HepG2 (cell line): ENCODE results near the gene KCNK15. TPM values are rescaled to one million over a fixed set of nuclear protein-coding genes. Genes with fewer than 3 reads are reported as not detected.

Source experiments
- ATAC-seq: fragments of 200-7000 bp; cut with Tn5 transposase; 3 replicates; pipeline ENCODE4 v1.9.1; 2020; ENCODE audit warnings: mild to moderate bottlenecking, moderate library complexity
- BruUV-seq: library from RNA; stranded (reverse); fragments of 400-500 nt; replicated peaks from 2 replicates; lab custom pipeline; 2021; lab: Mats Ljungman, UMichigan
- CTCF ChIA-PET: fragments of 300-600 bp; formaldehyde crosslinking; extraction: SDS; loops from one replicate; lab custom pipeline; 2021; ENCODE audit warnings: low total read pairs, inconsistent platforms, low intra/inter-chr PET ratio; lab: Yijun Ruan, JAX
- POLR2A ChIA-PET: fragments of 350-600 bp; sonication (Branson Sonifier 250); formaldehyde crosslinking; loops from one replicate; lab custom pipeline; 2020; ENCODE audit warnings: antibody characterized with exemption, inconsistent platforms; lab: Yijun Ruan, JAX
- DNase-seq: peaks from one replicate; pipeline ENCODE4 v3.0.0-alpha.2; 2015; ENCODE audit warnings: low spot score
- FAIRE-seq: peaks from 3 replicates; lab custom pipeline; 2011; peaks lifted over from hg19 to GRCh38; lab: Jason Lieb, UNC
- H2AFZ ChIP-seq: one replicate; pipeline ENCODE4 v1.6.1; 2011; ENCODE audit warnings: low read length, inconsistent platforms
- H3K27ac ChIP-seq: fragments of 300-600 bp; 3 replicates; pipeline ENCODE4 v1.8.0; 2011; ENCODE audit warnings: mixed run types, mild to moderate bottlenecking, mixed read lengths, low read length, inconsistent platforms; ENCODE audit not compliant: insufficient read depth; ENCODE audit errors: extremely low read length
- H3K27me3 ChIP-seq, 2 experiments: fragments of 200-600 bp in 1 of 2; 2 replicates in 1 of 2; 3 replicates in 1 of 2; pipeline versions ENCODE4 v1.6.0 to v1.8.0; 2011; ENCODE audit warnings: low read length in 2 of 2, mild to moderate bottlenecking in 2 of 2, moderate library complexity in 2 of 2, inconsistent platforms in 1 of 2; ENCODE audit not compliant: insufficient read depth in 2 of 2, control insufficient read depth in 1 of 2
- H3K36me3 ChIP-seq, 2 experiments: fragments of 200-600 bp in 1 of 2; replicated peaks in 1 of 2; 2 replicates in 1 of 2; 3 replicates in 1 of 2; pipeline versions ENCODE4 v1.5.1 to v1.8.0; 2011; ENCODE audit warnings: low read length in 2 of 2, inconsistent platforms in 1 of 2; ENCODE audit not compliant: insufficient read depth in 2 of 2, control insufficient read depth in 1 of 2
- H3K4me1 ChIP-seq: 2 replicates; pipeline ENCODE4 v1.5.1; 2012; ENCODE audit warnings: low read length, inconsistent platforms; ENCODE audit not compliant: insufficient read depth
- H3K4me2 ChIP-seq: 2 replicates; pipeline ENCODE4 v1.6.0; 2011; ENCODE audit warnings: low read depth, low read length, inconsistent platforms
- H3K4me3 ChIP-seq, 3 experiments: fragments of 200-600 bp in 1 of 3; sonication (generic), shearing (Covaris generic) in 1 of 3; replicated peaks in 1 of 3; 2 replicates each; pipeline ENCODE4 v1.5.1; 2011 to 2016; ENCODE audit warnings: low read length in 3 of 3, inconsistent platforms in 2 of 3, low read depth in 2 of 3, mild to moderate bottlenecking in 2 of 3, control low read depth in 1 of 3, mixed read lengths in 1 of 3; ENCODE audit not compliant: insufficient read depth in 1 of 3
- H3K79me2 ChIP-seq: one replicate; pipeline ENCODE4 v1.6.1; 2011; ENCODE audit warnings: low read length, inconsistent platforms; ENCODE audit not compliant: insufficient read depth
- H3K9ac ChIP-seq: 2 replicates; pipeline ENCODE4 v1.6.0; 2011; ENCODE audit warnings: mild to moderate bottlenecking, low read depth, low read length, inconsistent platforms; ENCODE audit not compliant: insufficient read depth
- H3K9me3 ChIP-seq: 2 replicates; pipeline ENCODE4 v1.5.1; 2012; ENCODE audit warnings: mild to moderate bottlenecking, low read length
- H4K20me1 ChIP-seq: 2 replicates; pipeline ENCODE4 v1.6.0; 2011; ENCODE audit warnings: inconsistent platforms, mild to moderate bottlenecking, low read length, moderate library complexity; ENCODE audit not compliant: insufficient read depth
- MYPOP ChIP-seq: sonication (generic); formaldehyde crosslinking; IDR thresholded peaks from 2 replicates; pipeline ENCODE4 v1.8.1; 2023; ENCODE audit warnings: mild to moderate bottlenecking, moderate library complexity, missing genetic modification reagents
- TEAD3 ChIP-seq: optimal IDR thresholded peaks from 2 replicates; pipeline ENCODE3; 2016; ENCODE audit warnings: borderline replicate concordance
- ZNF329 ChIP-seq: sonication (generic); formaldehyde crosslinking; IDR thresholded peaks from 2 replicates; pipeline ENCODE4 v1.9.0; 2021; ENCODE audit warnings: low read depth, mild to moderate bottlenecking, missing genetic modification reagents
- ZNF83 ChIP-seq: sonication (generic); formaldehyde crosslinking; IDR thresholded peaks from 2 replicates; pipeline ENCODE4 v1.4.0; 2020; ENCODE audit warnings: missing genetic modification reagents, mild to moderate bottlenecking, borderline replicate concordance
- ZZZ3 ChIP-seq: sonication (generic); formaldehyde crosslinking; IDR thresholded peaks from 2 replicates; pipeline ENCODE4 v1.4.0; 2020; ENCODE audit warnings: missing genetic modification reagents, mild to moderate bottlenecking, borderline replicate concordance
- WGBS: methylation state at CpG from one replicate; pipeline ENCODE4 v1.1.6; 2017; ENCODE audit warnings: low lambda C conversion rate; 5-methylcytosine and 5-hydroxymethylcytosine counted together
- in situ Hi-C: cut with HindIII; loops from 2 replicates; pipeline ENCODE4 v1.10.0; 2017; ENCODE audit warnings: low pct_unique_long_range_greater_than_20kb; ENCODE audit not compliant: extremely low pct_ligation_motif_present
- intact Hi-C: fragments of 100-400 bp; cut with micrococcal nuclease; formaldehyde crosslinking; loops from one replicate; pipeline ENCODE4 v1.10.0; 2022; ENCODE audit not compliant: unreplicated experiment
- polyA plus RNA-seq, 8 experiments: library from polyadenylated mRNA; depleted of rRNA in 3 of 8; stranded (reverse) in 7 of 8; unstranded in 1 of 8; fragments of >200 nt; fragmentation: Illumina TruSeq in 4 of 8; extraction: Trizol in 4 of 8; gene quantifications; 2 replicates each; pipeline versions ENCODE4 v1.2.1 to v1.2.3, GENCODE V29; 2011 to 2016; ENCODE audit warnings: low read depth in 4 of 8, missing spikeins in 1 of 8, mixed read lengths in 1 of 8; ENCODE audit not compliant: insufficient read depth in 1 of 8
- total RNA-seq, 5 experiments: library from RNA; depleted of rRNA; stranded (reverse); fragments of >200 nt; fragmentation: Illumina TruSeq; extraction: Trizol; gene quantifications; 2 replicates each; pipeline ENCODE4 v1.2.3, GENCODE V29; 2016; ENCODE audit warnings: low read depth in 1 of 5

The KCNK15 gene
- total and polyA plus RNA-seq, 2 of the 13 experiments (the other 11 are each of a cell fraction or from before 2014, with no cell fraction given), result 0.03 TPM; not detected in 1

- no peak for TF ChIP-seq MYPOP
These were observed 10.5 kb downstream of the KCNK15 start (continued) for GRCh38 chr20:44756011-44756688.

- BruUV-seq, result no TSS peak
- Histone ChIP-seq H3K4me2 (no peak overlapping the region), H2AFZ (no peak overlapping the region), H3K27ac (no peak overlapping the region), H3K79me2 (no peaks in the 10 kb centered on the region), H3K36me3 (no peaks in the 10 kb centered on the region), H3K9me3 (no peaks in the 10 kb centered on the region), H3K4me3 (no peak overlapping the region), H4K20me1 (no peaks in the 10 kb centered on the region), H3K4me1 (peaks cover 7% of the 10 kb centered on the region), H3K27me3 (peaks cover 16 to 89% of the 10 kb centered on the region in 2 experiments), H3K9ac (no peak overlapping the region)
- ATAC-seq (no peak), DNase-seq (no peak), FAIRE-seq (no peak)
- CTCF ChIA-PET, result no interaction called here
- POLR2A ChIA-PET, result no interaction called here
- in situ Hi-C loops (no loop called here), intact Hi-C loops (no loop called here)
- WGBS, result 20% methylated on average over 5 of the region's 5 CpGs
- TF ChIP-seq ZNF83 (CRISPR knock-in tag), result no peak
These were observed 11.3 kb downstream of the KCNK15 start for GRCh38 chr20:44756956-44757355.

GRCh38 chr20:44758247-44759101 lies 12.8 kb downstream of the KCNK15 start:
- no peak overlapping the region for H3K4me3 ChIP-seq
- in situ Hi-C loops (no loop called here), intact Hi-C loops (no loop called here)
- TF ChIP-seq TEAD3 (no peak), ZZZ3 (CRISPR knock-in tag) (no peak), ZNF329 (CRISPR knock-in tag) (peak; percentile 96)
- ChIA-PET POLR2A (no interaction called here), CTCF (no interaction called here)
- 12% methylated on average over 10 of the region's 10 CpGs for WGBS
- FAIRE-seq, result no peak
- no peaks in the 10 kb centered on the region for H3K9me3 ChIP-seq
- no peak overlapping the region for H3K4me2 ChIP-seq
- H3K9ac ChIP-seq, result no peak overlapping the region
- no peaks in the 10 kb centered on the region for H4K20me1 ChIP-seq
- no TSS peak for BruUV-seq
- H3K79me2 ChIP-seq, result no peaks in the 10 kb centered on the region
- no peaks in the 10 kb centered on the region for H3K36me3 ChIP-seq
- H3K27ac ChIP-seq, result no peak overlapping the region
- H3K27me3 ChIP-seq, result peaks cover 10 to 88% of the 10 kb centered on the region in 2 experiments
- DNase-seq, result no peak
- H3K4me1 ChIP-seq, result no peaks in the 10 kb centered on the region
- no peak overlapping the region for H2AFZ ChIP-seq
- ATAC-seq, result no peak
